WTC11 (cell line): ENCODE measurements around the gene CNOT1. TPM values are rescaled to one million over a fixed set of nuclear protein-coding genes. Genes with fewer than 3 reads are reported as not detected.
A peak's percentile ranks its signal among the peaks of the same experiment; 100 is the strongest.
"Not testable (repeated sequence)": the region's sequence is repeated elsewhere in the genome, so short reads cannot be mapped to it uniquely, and the experiment has no call there.

Experiments
- ATAC-seq: fragments of 200-7000 bp; cut with Tn5 transposase; 2 replicates; pipeline ENCODE4 v1.10.0; 2021; ENCODE audit warnings: mild to moderate bottlenecking, moderate library complexity
- CTCF ChIA-PET: fragments of 300-600 bp; sonication (Branson Sonifier 250); formaldehyde crosslinking; loops from one replicate; lab custom pipeline; 2021; ENCODE audit warnings: antibody characterized with exemption; lab: Charles Lee
- POLR2A ChIA-PET: fragments of 350-600 bp; sonication (Branson Sonifier 250); formaldehyde crosslinking; loops from one replicate; lab custom pipeline; 2021; ENCODE audit warnings: antibody characterized with exemption; lab: Charles Lee
- DNase-seq: peaks from one replicate; pipeline ENCODE4 v3.0.0; 2021; ENCODE audit warnings: low spot score
- H3K27ac Mint-ChIP-seq: 2 replicates; pipeline ENCODE4 v1.8.0; 2021; ENCODE audit warnings: mixed read lengths
- H3K27me3 Mint-ChIP-seq: 2 replicates; pipeline ENCODE4 v1.8.0; 2021; ENCODE audit warnings: low read depth, mild to moderate bottlenecking, moderate library complexity, mixed read lengths
- H3K36me3 Mint-ChIP-seq: 2 replicates; pipeline ENCODE4 v1.8.0; 2021; ENCODE audit warnings: mixed read lengths
- H3K4me1 Mint-ChIP-seq: 2 replicates; pipeline ENCODE4 v1.8.0; 2022; ENCODE audit warnings: mixed read lengths
- H3K4me3 Mint-ChIP-seq: 2 replicates; pipeline ENCODE4 v1.8.0; 2021; ENCODE audit warnings: mild to moderate bottlenecking, moderate library complexity, mixed read lengths
- H3K9me3 Mint-ChIP-seq: 2 replicates; pipeline ENCODE4 v1.8.0; 2021; ENCODE audit warnings: mixed read lengths
- AR ChIP-seq: fragments of 250-450 bp; sonication (Bioruptor Pico); IDR thresholded peaks from 2 replicates; pipeline ENCODE4 v1.9.0; 2021; ENCODE audit warnings: mild to moderate bottlenecking
- ESRRA ChIP-seq: sonication (generic); formaldehyde crosslinking; IDR thresholded peaks from 2 replicates; pipeline ENCODE4 v1.8.1; 2022; ENCODE audit warnings: mild to moderate bottlenecking, missing genetic modification reagents, borderline replicate concordance
- FOXK1 ChIP-seq: sonication (generic); formaldehyde crosslinking; IDR thresholded peaks from 2 replicates; pipeline ENCODE4 v1.8.0; 2022; ENCODE audit warnings: mild to moderate bottlenecking, moderate library complexity, missing genetic modification reagents
- GABPB1 ChIP-seq: sonication (generic); formaldehyde crosslinking; IDR thresholded peaks from 2 replicates; pipeline ENCODE4 v1.8.1; 2023; ENCODE audit warnings: mild to moderate bottlenecking, missing genetic modification reagents
- MYBL2 ChIP-seq: sonication (generic); formaldehyde crosslinking; IDR thresholded peaks from 2 replicates; pipeline ENCODE4 v1.8.1; 2023; ENCODE audit warnings: mild to moderate bottlenecking, moderate library complexity, missing genetic modification reagents
- NR1H2 ChIP-seq: sonication (generic); formaldehyde crosslinking; IDR thresholded peaks from 2 replicates; pipeline ENCODE4 v1.9.0; 2021; ENCODE audit warnings: mild to moderate bottlenecking, moderate library complexity, missing genetic modification reagents
- PREB ChIP-seq: sonication (generic); formaldehyde crosslinking; IDR thresholded peaks from 2 replicates; pipeline ENCODE4 v1.8.1; 2022; ENCODE audit warnings: mild to moderate bottlenecking, missing genetic modification reagents, moderate library complexity, borderline replicate concordance
- ZNF671 ChIP-seq: fragments of 250-450 bp; sonication (Bioruptor Pico); IDR thresholded peaks from 2 replicates; pipeline ENCODE4 v1.8.0; 2021; ENCODE audit warnings: mild to moderate bottlenecking
- total RNA-seq: library from RNA; stranded (reverse); gene quantifications from 3 replicates; pipeline ENCODE4 v1.2.3, GENCODE V29; 2021
- TF ChIP-seq, protein P1 (sequence below): sonication (generic); formaldehyde crosslinking; IDR thresholded peaks from 2 replicates; pipeline ENCODE4 v1.8.0; 2023; ENCODE audit warnings: missing genetic modification reagents, mild to moderate bottlenecking, borderline replicate concordance
- TF ChIP-seq, protein P2 (sequence below): sonication (generic); formaldehyde crosslinking; IDR thresholded peaks from 2 replicates; pipeline ENCODE4 v1.8.0; 2022; ENCODE audit warnings: mild to moderate bottlenecking, missing genetic modification reagents

CNOT1 gene
- total RNA-seq, 1 experiment from 2014 or later, result 314 TPM

DNA sequence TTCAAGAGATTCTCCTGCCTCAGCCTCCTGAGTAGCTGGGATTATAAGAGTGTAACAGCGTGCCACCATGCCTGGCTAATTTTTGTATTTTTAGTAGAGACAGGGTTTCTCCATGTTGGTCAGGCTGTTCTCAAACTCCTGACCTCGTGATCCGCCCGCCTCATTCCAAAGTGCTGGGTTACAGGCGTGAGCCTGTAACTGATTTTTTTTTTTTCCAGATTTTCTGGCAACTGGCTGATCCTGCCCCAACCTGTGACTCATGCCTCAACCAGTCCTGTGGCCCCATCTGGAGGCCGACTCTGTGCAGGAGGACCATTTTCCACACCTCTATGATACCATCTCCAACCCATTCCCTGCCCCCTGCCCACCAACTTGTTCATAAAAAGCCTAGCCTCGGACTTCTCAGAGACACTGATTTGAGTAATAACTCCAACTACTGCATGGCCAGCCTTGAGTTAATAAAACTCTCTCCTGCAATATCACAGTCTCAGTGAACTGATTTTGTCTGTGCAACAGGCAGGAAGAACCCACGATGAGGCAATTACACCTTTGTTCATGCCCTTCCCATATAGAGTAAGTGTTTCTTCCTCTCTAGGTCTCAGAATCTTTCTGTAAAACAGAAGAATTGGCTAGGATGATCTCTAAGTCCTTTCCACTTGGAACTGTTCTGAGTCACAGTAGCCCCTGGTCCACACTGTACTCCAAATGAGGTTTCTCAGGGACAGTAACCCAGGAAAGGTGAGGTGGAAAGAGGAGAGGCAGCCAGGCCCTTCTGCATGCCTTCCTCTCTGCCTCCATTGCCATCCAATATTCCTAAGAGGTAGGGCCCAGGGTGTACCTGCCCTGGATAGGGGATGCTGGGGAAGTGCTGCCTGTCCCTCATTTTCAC, 8.8 kb upstream of the CNOT1 start:
- POLR2A ChIA-PET, result interaction anchor here (0.6 kb wide), 1 partner anchor 27 kb away, joined by 3 read pairs; no protein-coding TSS in a partner anchor
- no peak for TF ChIP-seq PREB (CRISPR knock-in tag)
- no peak for TF ChIP-seq MYBL2 (CRISPR knock-in tag)
- TF ChIP-seq AR (CRISPR knock-in tag), result no peak
- TF ChIP-seq GABPB1, result no peak
- TF ChIP-seq, protein P1, sequence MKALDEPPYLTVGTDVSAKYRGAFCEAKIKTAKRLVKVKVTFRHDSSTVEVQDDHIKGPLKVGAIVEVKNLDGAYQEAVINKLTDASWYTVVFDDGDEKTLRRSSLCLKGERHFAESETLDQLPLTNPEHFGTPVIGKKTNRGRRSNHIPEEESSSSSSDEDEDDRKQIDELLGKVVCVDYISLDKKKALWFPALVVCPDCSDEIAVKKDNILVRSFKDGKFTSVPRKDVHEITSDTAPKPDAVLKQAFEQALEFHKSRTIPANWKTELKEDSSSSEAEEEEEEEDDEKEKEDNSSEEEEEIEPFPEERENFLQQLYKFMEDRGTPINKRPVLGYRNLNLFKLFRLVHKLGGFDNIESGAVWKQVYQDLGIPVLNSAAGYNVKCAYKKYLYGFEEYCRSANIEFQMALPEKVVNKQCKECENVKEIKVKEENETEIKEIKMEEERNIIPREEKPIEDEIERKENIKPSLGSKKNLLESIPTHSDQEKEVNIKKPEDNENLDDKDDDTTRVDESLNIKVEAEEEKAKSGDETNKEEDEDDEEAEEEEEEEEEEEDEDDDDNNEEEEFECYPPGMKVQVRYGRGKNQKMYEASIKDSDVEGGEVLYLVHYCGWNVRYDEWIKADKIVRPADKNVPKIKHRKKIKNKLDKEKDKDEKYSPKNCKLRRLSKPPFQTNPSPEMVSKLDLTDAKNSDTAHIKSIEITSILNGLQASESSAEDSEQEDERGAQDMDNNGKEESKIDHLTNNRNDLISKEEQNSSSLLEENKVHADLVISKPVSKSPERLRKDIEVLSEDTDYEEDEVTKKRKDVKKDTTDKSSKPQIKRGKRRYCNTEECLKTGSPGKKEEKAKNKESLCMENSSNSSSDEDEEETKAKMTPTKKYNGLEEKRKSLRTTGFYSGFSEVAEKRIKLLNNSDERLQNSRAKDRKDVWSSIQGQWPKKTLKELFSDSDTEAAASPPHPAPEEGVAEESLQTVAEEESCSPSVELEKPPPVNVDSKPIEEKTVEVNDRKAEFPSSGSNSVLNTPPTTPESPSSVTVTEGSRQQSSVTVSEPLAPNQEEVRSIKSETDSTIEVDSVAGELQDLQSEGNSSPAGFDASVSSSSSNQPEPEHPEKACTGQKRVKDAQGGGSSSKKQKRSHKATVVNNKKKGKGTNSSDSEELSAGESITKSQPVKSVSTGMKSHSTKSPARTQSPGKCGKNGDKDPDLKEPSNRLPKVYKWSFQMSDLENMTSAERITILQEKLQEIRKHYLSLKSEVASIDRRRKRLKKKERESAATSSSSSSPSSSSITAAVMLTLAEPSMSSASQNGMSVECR (CRISPR knock-in tag), result no peak
- no peak for TF ChIP-seq ESRRA (CRISPR knock-in tag)
- TF ChIP-seq FOXK1 (CRISPR knock-in tag), result no peak
- no peak for TF ChIP-seq NR1H2 (CRISPR knock-in tag)
- TF ChIP-seq, protein P2, sequence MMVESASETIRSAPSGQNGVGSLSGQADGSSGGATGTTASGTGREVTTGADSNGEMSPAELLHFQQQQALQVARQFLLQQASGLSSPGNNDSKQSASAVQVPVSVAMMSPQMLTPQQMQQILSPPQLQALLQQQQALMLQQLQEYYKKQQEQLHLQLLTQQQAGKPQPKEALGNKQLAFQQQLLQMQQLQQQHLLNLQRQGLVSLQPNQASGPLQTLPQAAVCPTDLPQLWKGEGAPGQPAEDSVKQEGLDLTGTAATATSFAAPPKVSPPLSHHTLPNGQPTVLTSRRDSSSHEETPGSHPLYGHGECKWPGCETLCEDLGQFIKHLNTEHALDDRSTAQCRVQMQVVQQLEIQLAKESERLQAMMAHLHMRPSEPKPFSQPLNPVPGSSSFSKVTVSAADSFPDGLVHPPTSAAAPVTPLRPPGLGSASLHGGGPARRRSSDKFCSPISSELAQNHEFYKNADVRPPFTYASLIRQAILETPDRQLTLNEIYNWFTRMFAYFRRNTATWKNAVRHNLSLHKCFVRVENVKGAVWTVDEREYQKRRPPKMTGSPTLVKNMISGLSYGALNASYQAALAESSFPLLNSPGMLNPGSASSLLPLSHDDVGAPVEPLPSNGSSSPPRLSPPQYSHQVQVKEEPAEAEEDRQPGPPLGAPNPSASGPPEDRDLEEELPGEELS (CRISPR knock-in tag), result no peak
- no peak for TF ChIP-seq ZNF671 (CRISPR knock-in tag)
- TF ChIP-seq, all 79 proteins: peak for 0
- H3K4me1 Mint-ChIP-seq, result no peaks in the 10 kb centered on the region
- DNase-seq (peak; percentile 45), ATAC-seq (peak; percentile 94)
- H3K9me3 Mint-ChIP-seq, result no peaks in the 10 kb centered on the region
- no peaks in the 10 kb centered on the region for H3K36me3 Mint-ChIP-seq
- CTCF ChIA-PET, result interaction anchor here (0.6 to 1.3 kb wide), 4 partner anchors 8 to 118 kb away, joined by 3 to 6 read pairs (median 4); no protein-coding TSS in a partner anchor
- H3K27me3 Mint-ChIP-seq, result peaks cover 3% of the 10 kb centered on the region; the same call in 1 of the 2 replicates
- H3K27ac Mint-ChIP-seq, result no peak overlapping the region
- H3K4me3 Mint-ChIP-seq, result no peak overlapping the region

DNA sequence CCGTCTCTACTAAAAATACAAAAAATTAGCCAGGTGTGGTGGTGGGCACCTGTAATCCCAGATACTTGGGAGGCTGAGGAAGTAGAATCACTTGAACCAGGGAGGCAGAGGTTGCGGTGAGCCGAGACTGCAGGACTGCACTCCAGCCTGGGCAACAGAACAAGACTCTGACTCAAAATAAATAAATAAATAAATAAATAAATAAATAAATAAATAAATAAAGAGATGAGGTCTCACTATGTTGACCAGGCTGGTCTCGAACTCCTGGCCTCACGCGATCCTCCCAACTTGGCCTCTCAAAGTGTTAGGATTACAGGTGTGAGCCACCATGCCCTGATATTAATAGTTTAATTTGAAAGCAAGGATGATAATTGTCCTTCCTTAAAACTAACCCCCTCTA, 7.4 kb upstream of the CNOT1 start:
- H3K4me1 Mint-ChIP-seq, ATAC-seq, H3K27me3 Mint-ChIP-seq, H3K9me3 Mint-ChIP-seq, POLR2A ChIA-PET, H3K4me3 Mint-ChIP-seq, H3K27ac Mint-ChIP-seq, DNase-seq, H3K36me3 Mint-ChIP-seq: not testable (repeated sequence)
- CTCF ChIA-PET, result interaction anchor here (0.8 kb wide), 1 partner anchor 119 kb away, joined by 4 read pairs; no protein-coding TSS in a partner anchor
